Measurements from ENCODE around the gene OR3A2.
"Not testable (repeated sequence)": the region's sequence is repeated elsewhere in the genome, so short reads cannot be mapped to it uniquely, and the experiment has no call there.

Gene OR3A2

DNA sequence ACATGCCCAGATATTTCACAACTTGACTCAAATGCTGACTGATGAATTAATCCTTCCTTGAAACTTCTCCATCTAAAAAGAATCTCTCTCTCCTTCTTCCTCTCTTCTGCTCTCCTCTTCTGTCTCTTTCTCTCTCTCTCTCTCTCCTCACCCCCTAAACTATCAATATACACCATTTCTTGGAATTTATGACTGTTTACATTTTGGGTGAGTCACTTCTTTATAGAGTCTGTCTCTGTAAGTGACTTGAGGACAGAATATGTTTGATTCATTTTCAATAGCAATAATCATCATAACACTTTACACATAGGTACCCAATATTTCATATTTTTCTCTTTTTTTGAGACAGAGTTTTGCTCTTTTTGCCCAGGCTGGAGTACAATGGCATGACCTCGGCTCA lies 103.2 kb downstream of the OR3A2 start:
- no peak for DNase-seq

DNA sequence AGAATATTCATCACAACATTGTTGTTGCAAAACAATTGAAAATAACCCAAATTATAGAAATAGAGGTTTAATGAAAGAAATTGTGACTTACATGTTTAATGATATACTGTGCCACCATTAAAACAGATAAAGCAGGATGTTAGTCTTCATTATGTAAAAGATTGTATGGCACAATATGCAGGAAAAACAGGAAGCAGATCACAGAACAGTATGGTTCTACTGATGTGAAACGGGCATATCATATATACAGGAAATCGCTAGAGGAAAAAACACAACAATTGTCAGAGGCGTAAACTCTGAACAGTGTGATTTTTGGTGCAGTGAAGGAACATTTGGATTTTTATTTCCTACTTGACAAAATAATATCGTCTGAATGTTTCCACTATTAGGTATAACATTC lies 110.0 kb downstream of the OR3A2 start:
- DNase-seq: no peak

- no peak for DNase-seq
Measured at GRCh38 chr17:3271072-3271848, 114.8 kb downstream of the OR3A2 start.

DNA sequence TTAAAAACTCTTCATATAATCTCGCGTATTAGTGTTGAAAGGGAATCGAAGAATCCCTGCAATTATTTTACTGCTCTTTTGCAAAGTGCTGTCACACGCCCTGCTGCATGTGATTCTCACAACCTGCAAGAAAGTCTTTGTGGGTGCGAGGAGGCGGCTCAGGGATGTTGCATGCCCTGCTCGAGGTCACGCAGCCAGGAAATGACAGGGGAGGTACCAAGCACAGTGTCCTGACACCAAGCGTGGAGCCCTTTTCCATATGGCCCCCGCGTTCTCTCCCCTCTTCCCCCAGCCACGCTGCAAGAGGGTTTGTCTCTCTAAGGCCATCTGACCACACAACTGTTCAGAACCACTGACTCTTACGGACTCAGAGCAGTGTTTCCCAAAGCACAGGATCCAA lies 125.5 kb downstream of the OR3A2 start:
- DNase-seq: no peak

- DNase-seq: no peak
Measured at GRCh38 chr17:3260163-3260562, 125.9 kb downstream of the OR3A2 start.

- DNase-seq: no peak
Measured at GRCh38 chr17:3256575-3256974, 129.5 kb downstream of the OR3A2 start.

- not testable (repeated sequence) for DNase-seq
Measured at GRCh38 chr17:3249013-3249412, 137.1 kb downstream of the OR3A2 start.

- DNase-seq: not testable (repeated sequence)
Measured at GRCh38 chr17:3244841-3245240, 141.3 kb downstream of the OR3A2 start.

- not testable (repeated sequence) for DNase-seq
Measured at GRCh38 chr17:3241044-3241443, 145.1 kb downstream of the OR3A2 start.

GRCh38 chr17:3238685-3239084 lies 147.4 kb downstream of the OR3A2 start:
- not testable (repeated sequence) for DNase-seq

DNA sequence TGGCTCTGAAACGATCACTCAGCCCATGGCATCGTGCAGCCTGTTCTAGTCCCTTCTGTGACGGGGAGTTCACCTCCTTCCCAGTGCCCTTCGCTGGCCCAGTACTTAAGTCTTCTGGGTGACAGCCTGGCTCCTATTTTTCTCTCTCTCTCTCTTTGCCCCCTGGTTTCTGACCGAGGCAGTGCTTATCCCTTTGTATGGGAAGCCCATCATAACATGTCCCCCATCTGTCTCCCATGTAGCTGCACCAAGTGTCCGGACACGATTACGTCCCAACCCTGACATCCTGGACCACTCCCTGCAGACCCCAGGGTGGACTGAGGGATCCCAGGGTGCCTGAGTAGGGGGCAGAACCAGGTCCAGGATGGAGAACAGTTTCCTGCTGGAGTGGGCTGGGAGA lies 153.8 kb downstream of the OR3A2 start:
- not testable (repeated sequence) for DNase-seq
